Neural crest cell (in vitro differentiated cells): ENCODE data around the gene CCDC74A. TPM values are rescaled to one million over a fixed set of nuclear protein-coding genes. Genes with fewer than 3 reads are reported as not detected.
A peak's percentile ranks its signal among the peaks of the same experiment; 100 is the strongest.
"Not testable (repeated sequence)": the region's sequence is repeated elsewhere in the genome, so short reads cannot be mapped to it uniquely, and the experiment has no call there.

Experiments
- DNase-seq: peaks from one replicate; pipeline ENCODE4 v3.0.0; 2021; ENCODE audit warnings: low read depth, mixed read lengths, low spot score
- H3K27ac Mint-ChIP-seq: one replicate; pipeline ENCODE4 v1.8.0; 2021; ENCODE audit warnings: mild to moderate bottlenecking, mixed read lengths; ENCODE audit not compliant: unreplicated experiment
- H3K27me3 Mint-ChIP-seq: 2 replicates; pipeline ENCODE4 v1.8.0; 2021; ENCODE audit warnings: low read depth, mild to moderate bottlenecking, mixed read lengths
- H3K36me3 Mint-ChIP-seq: 2 replicates; pipeline ENCODE4 v1.8.0; 2021; ENCODE audit warnings: low read depth, mild to moderate bottlenecking, mixed read lengths
- H3K4me1 Mint-ChIP-seq: 2 replicates; pipeline ENCODE4 v1.8.0; 2021; ENCODE audit warnings: mixed read lengths
- H3K4me3 Mint-ChIP-seq: one replicate; pipeline ENCODE4 v1.8.0; 2021; ENCODE audit warnings: mild to moderate bottlenecking, mixed read lengths
- H3K9me3 Mint-ChIP-seq: 2 replicates; pipeline ENCODE4 v1.8.0; 2021; ENCODE audit warnings: mixed read lengths
- total RNA-seq: library from RNA; stranded (reverse); gene quantifications from 2 replicates; pipeline ENCODE4 v1.2.1, GENCODE V29; 2021
- TF ChIP-seq, protein P1 (sequence below): fragments of 200-600 bp; sonication (generic); conservative IDR thresholded peaks from 2 replicates; pipeline ENCODE4 v1.5.0; 2021; ENCODE audit warnings: antibody characterized with exemption, mild to moderate bottlenecking

Gene CCDC74A
- total RNA-seq, 1 donor from 2014 or later, result 25.5 TPM

DNA sequence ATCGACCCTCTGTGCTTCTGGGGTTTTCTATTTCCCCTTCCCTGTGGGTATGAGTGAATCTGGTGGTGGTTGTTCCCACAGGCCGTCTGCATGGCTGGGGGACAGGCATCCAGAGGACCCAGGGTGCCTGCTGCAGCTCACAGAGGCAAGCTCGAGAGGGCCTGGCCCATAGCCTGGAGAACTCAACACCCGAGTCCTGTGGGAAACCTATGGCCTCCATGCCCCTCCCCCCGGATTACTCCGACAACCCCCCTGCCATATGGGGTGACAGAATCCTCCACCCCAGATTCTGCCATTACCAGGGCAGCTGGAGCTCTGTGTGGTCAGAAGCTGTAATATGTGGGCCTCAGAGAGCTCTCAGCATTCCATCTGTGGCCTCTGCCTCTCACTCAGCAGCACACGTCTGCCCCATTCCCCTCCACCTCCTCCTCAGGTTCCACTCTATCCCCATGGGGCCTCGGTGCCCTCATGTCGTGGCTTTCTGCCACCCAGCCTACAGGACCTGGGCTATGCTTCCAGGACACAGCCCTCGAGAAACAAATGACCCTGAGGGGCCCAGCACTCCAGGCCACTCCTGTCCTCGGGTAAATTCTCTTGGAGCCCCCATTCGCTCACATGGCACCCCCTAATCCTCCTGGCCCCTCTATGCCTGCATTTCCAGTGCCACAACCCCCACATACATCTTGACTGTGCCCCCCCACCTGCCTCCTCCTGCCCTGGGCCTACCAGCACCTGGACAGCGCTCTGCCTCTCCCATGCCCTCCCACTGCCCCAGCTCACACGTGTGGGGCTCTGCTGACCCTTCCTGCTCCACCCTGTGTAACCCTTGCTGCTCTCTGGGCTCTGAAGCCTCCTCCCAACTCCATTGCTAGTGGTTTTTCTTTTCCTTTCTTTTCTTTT, 39.1 kb upstream of the CCDC74A start:
- no peak for DNase-seq
- Mint-ChIP-seq H3K27me3 (no peaks in the 10 kb centered on the region), H3K9me3 (no peaks in the 10 kb centered on the region), H3K36me3 (no peaks in the 10 kb centered on the region), H3K4me3 (no peak overlapping the region), H3K27ac (no peak overlapping the region), H3K4me1 (peaks cover 16% of the 10 kb centered on the region)
- TF ChIP-seq, protein P1, sequence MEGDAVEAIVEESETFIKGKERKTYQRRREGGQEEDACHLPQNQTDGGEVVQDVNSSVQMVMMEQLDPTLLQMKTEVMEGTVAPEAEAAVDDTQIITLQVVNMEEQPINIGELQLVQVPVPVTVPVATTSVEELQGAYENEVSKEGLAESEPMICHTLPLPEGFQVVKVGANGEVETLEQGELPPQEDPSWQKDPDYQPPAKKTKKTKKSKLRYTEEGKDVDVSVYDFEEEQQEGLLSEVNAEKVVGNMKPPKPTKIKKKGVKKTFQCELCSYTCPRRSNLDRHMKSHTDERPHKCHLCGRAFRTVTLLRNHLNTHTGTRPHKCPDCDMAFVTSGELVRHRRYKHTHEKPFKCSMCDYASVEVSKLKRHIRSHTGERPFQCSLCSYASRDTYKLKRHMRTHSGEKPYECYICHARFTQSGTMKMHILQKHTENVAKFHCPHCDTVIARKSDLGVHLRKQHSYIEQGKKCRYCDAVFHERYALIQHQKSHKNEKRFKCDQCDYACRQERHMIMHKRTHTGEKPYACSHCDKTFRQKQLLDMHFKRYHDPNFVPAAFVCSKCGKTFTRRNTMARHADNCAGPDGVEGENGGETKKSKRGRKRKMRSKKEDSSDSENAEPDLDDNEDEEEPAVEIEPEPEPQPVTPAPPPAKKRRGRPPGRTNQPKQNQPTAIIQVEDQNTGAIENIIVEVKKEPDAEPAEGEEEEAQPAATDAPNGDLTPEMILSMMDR, result no peak

DNA sequence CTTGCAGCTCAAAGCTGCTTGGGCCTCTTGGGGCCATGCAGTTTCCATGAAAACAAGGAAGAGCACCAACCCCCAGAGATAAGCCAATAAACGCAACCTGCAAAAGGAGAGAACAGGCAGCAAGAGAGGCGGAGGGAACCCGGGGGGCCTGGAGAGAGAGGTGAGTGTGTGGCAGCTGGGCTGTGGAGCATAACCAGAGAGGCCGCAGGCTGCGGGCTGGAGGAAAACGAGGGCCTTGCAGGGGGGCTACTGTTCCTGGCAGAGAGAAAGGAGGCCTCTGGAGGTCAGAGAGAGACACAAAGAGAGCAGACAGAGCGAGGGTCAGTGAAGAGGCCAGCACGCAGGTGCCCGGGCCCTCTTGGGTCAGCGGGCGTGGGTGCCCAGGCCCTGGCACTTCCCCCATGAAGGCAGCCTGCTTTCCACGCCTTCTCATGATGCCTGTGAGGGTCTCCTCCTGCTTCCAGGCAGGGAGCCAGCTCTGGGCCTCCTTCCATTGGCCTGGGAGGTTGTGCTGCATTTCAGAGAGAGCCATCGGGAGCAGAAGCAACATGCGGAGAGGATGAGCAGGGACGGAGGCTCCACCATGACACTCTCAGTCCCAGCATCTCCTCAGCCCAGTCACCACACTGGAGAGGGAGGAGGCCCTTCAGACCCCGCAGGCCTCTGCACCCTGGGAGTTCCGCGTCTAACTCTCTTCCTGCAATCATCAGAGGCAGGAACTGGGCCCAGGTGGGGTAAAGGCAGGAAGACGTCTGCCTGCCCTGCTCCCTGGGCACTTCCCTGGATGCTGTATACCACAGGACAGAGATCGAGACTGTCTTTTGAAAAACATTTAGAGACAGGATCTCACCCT, 36.8 kb upstream of the CCDC74A start:
- H3K27me3 Mint-ChIP-seq, result not testable (repeated sequence)

GRCh38 chr2:131491469-131491836, 36.2 kb upstream of the CCDC74A start:
- H3K9me3 Mint-ChIP-seq, H3K27me3 Mint-ChIP-seq, H3K36me3 Mint-ChIP-seq, DNase-seq, H3K27ac Mint-ChIP-seq: not testable (repeated sequence)
- peak overlapping the region; percentile 89 for H3K4me3 Mint-ChIP-seq
- peaks cover 21% of the 10 kb centered on the region for H3K4me1 Mint-ChIP-seq

More for the DNA sequence above, 36.8 kb upstream of the CCDC74A start:
- H3K36me3 Mint-ChIP-seq, H3K9me3 Mint-ChIP-seq, DNase-seq: not testable (repeated sequence)
- Mint-ChIP-seq H3K27ac (peak overlapping the region; percentile 71), H3K4me3 (peak overlapping the region; percentile 89), H3K4me1 (peaks cover 21% of the 10 kb centered on the region)

DNA sequence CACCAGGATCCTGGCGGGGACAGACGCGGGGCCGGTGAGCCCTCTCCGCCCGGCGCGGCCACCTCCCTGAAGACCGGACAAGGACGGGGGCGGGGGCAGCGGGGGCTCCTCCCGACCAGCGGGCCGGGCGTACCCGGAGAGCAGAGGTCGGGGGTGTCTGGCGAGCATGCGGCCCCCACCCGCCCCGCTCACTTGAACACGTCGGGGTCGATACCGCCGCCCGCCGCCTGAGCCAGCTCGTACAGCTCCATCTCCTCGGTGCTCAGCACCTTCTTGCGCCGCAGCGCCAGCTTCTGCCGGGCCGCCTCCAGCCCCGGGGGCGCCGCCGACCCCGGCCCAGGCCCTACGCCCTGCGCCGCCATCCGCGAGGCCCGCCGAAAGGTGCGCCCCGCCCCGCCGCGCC, 35.7 kb upstream of the CCDC74A start, which contains the start of gene MZT2A:
TSS of gene MZT2A (minus strand) at position 383 of the 403 bp plus-strand sequence. CDS start at position 362, 21 bp downstream.
- H3K4me1 Mint-ChIP-seq, result peaks cover 21% of the 10 kb centered on the region
- not testable (repeated sequence) for H3K36me3 Mint-ChIP-seq, DNase-seq, H3K9me3 Mint-ChIP-seq, H3K27me3 Mint-ChIP-seq
- peak within 1 kb of the TSS; percentile 96 for H3K4me3 Mint-ChIP-seq
- H3K27ac Mint-ChIP-seq, result peak within 1 kb of the TSS; percentile 94

DNA sequence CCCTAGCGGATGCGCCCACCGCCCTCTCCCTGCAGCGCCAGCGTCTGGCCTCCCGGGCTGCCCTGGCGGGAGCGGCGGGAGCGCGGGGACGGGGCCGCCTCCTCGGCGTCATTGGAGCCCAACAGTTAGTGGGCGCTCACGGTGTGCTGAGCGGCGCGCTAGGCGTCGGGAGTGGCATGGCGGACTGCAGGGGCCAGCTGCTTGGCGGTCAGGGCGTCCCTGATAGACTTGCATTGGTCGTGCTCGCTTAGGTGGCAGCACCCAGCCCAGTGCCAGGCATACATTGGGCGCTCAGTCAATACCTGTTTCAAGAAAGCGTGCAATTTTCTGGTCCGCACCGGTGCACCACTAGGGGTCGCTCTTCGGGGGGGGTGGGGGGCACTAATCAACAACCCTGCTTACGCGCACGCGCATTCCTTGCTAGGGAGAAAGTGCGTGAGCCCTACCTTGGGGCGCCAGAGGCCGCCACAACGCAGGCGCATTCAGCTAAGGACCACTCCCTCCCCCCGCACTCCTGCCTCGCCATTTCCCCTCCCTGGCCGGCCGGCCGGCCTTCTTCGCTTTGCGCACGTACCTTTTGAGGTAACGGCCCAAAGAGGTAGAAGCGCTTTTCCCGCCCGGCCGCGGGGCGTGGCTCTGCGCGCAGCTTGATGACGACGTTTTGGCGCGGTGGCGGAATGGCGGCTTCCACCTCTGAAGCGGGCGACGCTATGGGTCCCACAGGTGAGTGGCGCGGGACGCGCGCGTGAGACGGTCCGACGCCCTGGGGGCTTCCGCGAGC, 35.1 kb upstream of the CCDC74A start:
- Mint-ChIP-seq H3K9me3 (no peaks in the 10 kb centered on the region), H3K27me3 (no peaks in the 10 kb centered on the region), H3K4me1 (peaks cover 21% of the 10 kb centered on the region), H3K27ac (peak overlapping the region; percentile 94), H3K36me3 (no peaks in the 10 kb centered on the region), H3K4me3 (peak overlapping the region; percentile 96)
- TF ChIP-seq, protein P1, result peak; percentile 89
- peak; percentile 83 for DNase-seq

GRCh38 chr2:131493199-131493968, 34.3 kb upstream of the CCDC74A start:
- Mint-ChIP-seq H3K36me3 (no peaks in the 10 kb centered on the region), H3K27ac (peak overlapping the region; percentile 94), H3K4me3 (peak overlapping the region; percentile 96), H3K4me1 (peaks cover 21% of the 10 kb centered on the region), H3K9me3 (no peaks in the 10 kb centered on the region), H3K27me3 (no peaks in the 10 kb centered on the region)
- TF ChIP-seq, protein P1, result no peak
- no peak for DNase-seq

DNA sequence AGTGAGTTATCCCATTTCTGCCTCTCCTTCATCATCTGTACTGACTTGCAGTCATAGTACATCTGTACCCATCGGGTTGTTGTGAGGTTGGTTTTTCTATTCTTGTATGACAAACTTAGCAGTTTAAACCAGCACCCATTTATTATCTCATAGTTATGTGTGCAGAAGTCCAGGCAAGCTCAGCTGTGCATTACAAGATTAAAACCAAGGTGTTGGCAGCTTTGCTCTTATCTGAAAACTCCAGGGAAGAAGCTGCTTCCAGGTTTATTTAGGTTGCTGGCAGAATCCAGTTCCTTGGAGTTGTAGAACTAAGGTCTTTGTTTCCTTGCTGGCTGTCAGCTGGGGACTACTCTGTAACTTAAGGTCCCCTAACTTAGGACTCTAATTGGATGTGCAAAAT, 32.2 kb upstream of the CCDC74A start:
- H3K4me1 Mint-ChIP-seq, result peaks cover 18% of the 10 kb centered on the region
- peak overlapping the region; percentile 86 for H3K4me3 Mint-ChIP-seq
- not testable (repeated sequence) for H3K9me3 Mint-ChIP-seq, H3K36me3 Mint-ChIP-seq, H3K27me3 Mint-ChIP-seq, DNase-seq, H3K27ac Mint-ChIP-seq

DNA sequence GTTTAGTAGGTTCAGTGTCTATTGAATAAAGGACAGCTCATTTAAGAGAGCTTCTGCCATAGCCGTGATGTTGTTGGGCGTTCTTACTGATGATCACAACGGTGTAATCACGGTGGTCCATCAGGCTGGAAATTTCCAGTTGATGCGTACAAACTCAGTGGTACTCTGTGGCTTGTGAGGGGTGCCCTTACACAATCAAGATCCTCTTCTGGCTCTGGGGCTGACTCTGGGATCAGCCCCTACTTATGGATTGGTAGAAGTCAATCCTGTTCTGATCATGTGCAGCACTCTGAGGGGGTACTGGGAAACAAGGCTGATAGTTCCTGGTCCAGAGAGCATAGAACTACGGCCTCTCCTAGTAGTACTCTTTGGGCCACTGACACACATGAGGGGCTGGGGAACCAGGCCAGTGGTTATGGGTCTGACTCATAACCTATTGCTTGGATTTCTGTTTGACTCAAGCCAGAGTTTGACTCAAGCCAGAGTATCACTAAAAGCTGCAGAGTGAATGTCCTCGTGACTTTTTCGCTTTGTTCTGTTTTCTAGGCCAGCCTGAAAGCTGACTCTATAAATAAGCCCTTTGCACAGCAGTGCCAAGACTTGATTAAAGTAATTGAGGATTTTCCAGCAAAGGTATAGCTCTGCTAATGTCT, 29.2 kb upstream of the CCDC74A start:
- DNase-seq, H3K9me3 Mint-ChIP-seq, H3K27ac Mint-ChIP-seq, H3K36me3 Mint-ChIP-seq, H3K4me1 Mint-ChIP-seq, H3K27me3 Mint-ChIP-seq: not testable (repeated sequence)
- H3K4me3 Mint-ChIP-seq, result peak overlapping the region; percentile 52

DNA sequence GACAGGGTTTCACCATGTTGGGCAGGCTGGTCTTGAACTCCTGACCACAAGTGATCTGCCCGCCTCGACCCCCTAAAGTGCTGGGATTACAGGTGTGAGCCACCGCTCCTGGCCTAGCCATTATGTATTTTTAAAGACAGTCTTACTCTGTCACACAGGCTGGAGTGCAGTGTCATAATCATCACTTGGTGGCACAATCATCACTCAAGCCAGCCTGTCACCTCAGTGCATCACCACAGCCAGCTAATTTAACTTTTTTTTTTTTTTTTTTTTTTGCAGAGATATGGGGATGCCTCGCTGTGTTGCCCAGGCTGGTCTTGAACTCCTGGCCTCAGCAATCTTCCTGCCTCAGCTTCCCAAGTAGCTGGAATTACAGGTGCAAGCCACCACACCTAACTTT, 24.1 kb upstream of the CCDC74A start:
- H3K27ac Mint-ChIP-seq, H3K36me3 Mint-ChIP-seq, H3K4me1 Mint-ChIP-seq, DNase-seq, H3K9me3 Mint-ChIP-seq, H3K4me3 Mint-ChIP-seq, H3K27me3 Mint-ChIP-seq: not testable (repeated sequence)
